ENCODE results near the gene ZBED4. TPM values are rescaled to one million over a fixed set of nuclear protein-coding genes. Genes with fewer than 3 reads are reported as not detected.

Gene ZBED4
- total and polyA plus RNA-seq, 10 donors, result 2.9 to 23.2 (median 13.9) TPM

DNA sequence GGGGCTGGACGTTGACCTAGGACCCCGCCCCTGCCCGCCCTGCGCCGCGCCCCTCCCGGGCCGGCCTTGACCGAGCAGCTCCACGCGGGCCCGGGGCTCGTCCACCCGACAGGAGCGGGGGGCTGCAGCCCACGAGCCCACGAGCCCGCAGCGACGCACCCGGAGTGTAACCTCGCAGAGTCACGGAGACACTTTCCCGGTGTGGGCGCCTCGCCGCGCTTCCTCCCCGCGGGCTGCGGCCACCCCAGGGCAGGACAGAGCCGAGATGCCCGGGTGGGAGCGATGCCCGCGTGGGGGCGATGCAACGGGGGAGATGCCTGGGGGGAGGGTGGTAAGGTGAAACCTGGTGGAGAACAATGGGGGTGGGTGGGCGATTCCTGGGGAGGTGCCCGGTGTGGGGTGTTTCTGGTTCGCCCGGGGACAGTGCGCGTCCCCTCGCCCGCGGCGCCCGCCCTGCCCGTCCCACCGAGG lies 4.9 kb upstream of the ZBED4 start:
- peak overlapping the region; percentile 28 to 76 (median 48) for H3K4me3 ChIP-seq
- no peaks in the 10 kb centered on the region for H3K36me3 ChIP-seq
- H3K4me1 ChIP-seq, result peaks cover 13 to 49% (median 32%) of the 10 kb centered on the region in 6 donors
- no peaks in the 10 kb centered on the region for H3K9me3 ChIP-seq
- intact Hi-C loops (cut with DNase I; ENCODE audit: low total_unique reads), result no loop called here
- H3K27me3 ChIP-seq (replicated peaks in 1 of 7), result peaks cover 2 to 59% (median 33%) of the 10 kb centered on the region in 7 donors
- TF ChIP-seq POLR2A (IDR thresholded peaks at IDR 0.05) (no peak), POLR2AphosphoS5 (IDR thresholded peaks at IDR 0.05) (peak in 1 of 3 donors; percentile 1)
- TF ChIP-seq, protein P1, sequence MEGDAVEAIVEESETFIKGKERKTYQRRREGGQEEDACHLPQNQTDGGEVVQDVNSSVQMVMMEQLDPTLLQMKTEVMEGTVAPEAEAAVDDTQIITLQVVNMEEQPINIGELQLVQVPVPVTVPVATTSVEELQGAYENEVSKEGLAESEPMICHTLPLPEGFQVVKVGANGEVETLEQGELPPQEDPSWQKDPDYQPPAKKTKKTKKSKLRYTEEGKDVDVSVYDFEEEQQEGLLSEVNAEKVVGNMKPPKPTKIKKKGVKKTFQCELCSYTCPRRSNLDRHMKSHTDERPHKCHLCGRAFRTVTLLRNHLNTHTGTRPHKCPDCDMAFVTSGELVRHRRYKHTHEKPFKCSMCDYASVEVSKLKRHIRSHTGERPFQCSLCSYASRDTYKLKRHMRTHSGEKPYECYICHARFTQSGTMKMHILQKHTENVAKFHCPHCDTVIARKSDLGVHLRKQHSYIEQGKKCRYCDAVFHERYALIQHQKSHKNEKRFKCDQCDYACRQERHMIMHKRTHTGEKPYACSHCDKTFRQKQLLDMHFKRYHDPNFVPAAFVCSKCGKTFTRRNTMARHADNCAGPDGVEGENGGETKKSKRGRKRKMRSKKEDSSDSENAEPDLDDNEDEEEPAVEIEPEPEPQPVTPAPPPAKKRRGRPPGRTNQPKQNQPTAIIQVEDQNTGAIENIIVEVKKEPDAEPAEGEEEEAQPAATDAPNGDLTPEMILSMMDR (IDR thresholded peaks at IDR 0.05 in 8 of 11, conservative IDR thresholded peaks at IDR 0.05 in 3 of 11), result no peak
- DNase-seq, result peak; percentile 89
- H3K27ac ChIP-seq, result peak overlapping the region in 3 of 8 donors; percentile 36 to 77 (median 47)
- WGBS, 5 donors, result 1 to 2% (median 1%) methylated on average over 14 to 51 of the region's 51 CpGs

DNA sequence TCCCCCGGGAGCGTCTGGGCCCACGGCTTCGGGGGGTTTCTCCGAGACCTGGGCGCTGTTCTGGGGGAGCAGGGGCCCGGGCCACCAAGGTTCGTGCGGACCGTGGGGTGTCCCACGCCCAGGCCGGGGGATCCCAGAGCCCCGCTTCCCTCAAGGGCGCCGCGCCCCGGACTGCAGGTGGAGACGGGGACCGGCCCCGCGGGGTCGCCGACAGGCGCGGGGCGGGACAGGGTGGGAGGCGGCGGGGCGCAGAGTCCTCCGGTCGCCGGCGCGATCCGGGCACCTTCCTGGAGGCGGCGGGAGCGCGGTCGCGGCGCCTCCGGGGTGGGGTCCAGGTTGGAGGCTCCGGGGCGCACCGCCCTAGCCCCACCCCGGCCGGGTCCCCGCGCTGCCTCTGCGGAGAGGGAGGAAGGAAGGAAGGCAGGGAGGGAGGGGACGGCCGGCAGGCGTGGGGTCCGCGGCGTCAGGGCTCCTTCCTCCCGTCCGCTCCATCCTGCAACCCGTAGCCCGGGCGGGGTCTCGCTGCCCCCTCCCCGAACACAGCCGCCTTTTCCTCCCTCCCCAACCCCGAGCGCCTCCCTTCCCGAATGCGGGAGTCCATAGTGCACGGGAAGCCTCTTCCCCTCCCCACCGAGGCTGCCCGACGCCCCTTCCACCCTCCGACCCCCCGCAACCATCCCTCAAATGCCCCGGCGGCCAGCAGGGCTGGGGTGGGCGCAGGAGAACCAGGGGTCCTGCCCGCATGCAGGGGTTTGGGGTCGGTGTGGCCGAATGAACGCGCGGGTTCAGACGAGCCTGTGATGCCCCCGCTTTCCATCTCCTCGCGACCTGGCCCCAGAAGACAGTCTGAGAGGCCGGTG lies 4.3 kb upstream of the ZBED4 start:
- Histone ChIP-seq H3K4me3 (peak overlapping the region; percentile 25 to 76 (median 48)), H3K27me3 (replicated peaks in 1 of 7) (peaks cover 2 to 59% (median 33%) of the 10 kb centered on the region in 7 donors), H3K4me1 (peaks cover 13 to 51% (median 34%) of the 10 kb centered on the region in 6 donors), H3K36me3 (no peaks in the 10 kb centered on the region), H3K9me3 (no peaks in the 10 kb centered on the region), H3K27ac (peak overlapping the region in 2 of 8 donors; percentile 47 to 77)
- 2 to 10% (median 4%) methylated on average over 29 to 87 of the region's 89 CpGs for WGBS, 5 donors
- TF ChIP-seq, protein P1 (IDR thresholded peaks at IDR 0.05 in 8 of 11, conservative IDR thresholded peaks at IDR 0.05 in 3 of 11), result no peak
- TF ChIP-seq POLR2A (IDR thresholded peaks at IDR 0.05), result no peak
- TF ChIP-seq POLR2AphosphoS5 (IDR thresholded peaks at IDR 0.05), result no peak
- intact Hi-C loops (cut with DNase I; ENCODE audit: low total_unique reads), result no loop called here
- peak; percentile 83 for DNase-seq

DNA sequence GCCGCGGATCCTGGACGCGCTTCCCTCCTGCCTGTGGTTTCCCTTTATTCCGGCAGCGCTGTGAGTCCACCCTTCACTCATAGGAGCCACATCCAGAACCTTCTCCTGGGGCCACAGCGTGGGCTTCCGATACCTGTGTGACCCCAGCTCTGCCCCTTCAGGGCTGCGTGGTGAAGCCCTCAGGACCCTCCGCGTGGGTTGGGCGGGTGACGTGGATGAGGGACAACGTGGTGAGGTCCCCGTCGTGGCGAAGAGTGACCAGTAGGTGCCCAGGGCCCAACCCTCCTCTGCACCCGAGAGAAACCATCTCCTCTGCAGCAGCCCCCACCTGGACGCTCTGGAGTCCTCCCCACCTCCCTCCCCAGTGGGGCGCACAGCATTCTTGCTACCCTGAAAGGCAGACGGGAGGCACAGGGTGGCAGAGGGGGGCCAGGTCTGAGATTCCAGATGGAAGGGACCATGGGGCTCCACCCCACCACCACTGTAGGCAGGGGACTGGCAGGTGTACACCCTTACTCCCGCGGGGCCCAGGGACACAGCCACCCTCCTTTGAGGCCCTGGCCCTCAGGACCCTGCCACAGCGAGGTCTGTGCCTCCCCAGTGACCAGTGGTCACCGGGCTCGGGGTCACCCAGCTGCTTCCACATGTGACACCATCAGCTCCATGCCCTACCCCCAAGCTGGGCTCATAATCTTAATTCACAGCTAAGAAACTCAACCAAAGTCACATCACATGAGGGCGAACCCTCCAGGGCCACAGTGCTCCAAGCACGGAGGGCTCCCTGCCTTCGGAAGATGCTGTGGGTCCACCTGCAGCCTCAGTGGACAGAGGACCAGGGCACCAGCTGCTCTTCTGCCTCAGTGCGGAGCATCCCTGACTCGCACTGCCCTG lies 3.4 kb upstream of the ZBED4 start:
- Histone ChIP-seq H3K27ac (no peak overlapping the region), H3K4me3 (peak overlapping the region in 4 of 8 donors; percentile 50 to 76 (median 56)), H3K36me3 (no peaks in the 10 kb centered on the region), H3K27me3 (replicated peaks in 1 of 7) (peaks cover 2 to 55% (median 33%) of the 10 kb centered on the region in 7 donors), H3K9me3 (no peaks in the 10 kb centered on the region), H3K4me1 (peaks cover 20 to 60% (median 43%) of the 10 kb centered on the region in 6 donors)
- WGBS, 5 donors, result 54 to 77% (median 58%) methylated on average over 24 to 31 of the region's 31 CpGs
- TF ChIP-seq POLR2AphosphoS5 (IDR thresholded peaks at IDR 0.05) (no peak), POLR2A (IDR thresholded peaks at IDR 0.05) (no peak)
- TF ChIP-seq, protein P1 (IDR thresholded peaks at IDR 0.05 in 8 of 11, conservative IDR thresholded peaks at IDR 0.05 in 3 of 11), result no peak
- intact Hi-C loops (cut with DNase I; ENCODE audit: low total_unique reads), result no loop called here
- peak; percentile 77 for DNase-seq

Data from spleen (tissue), 11 donors.